HepG2 (cell line): Measurements from ENCODE around the gene ADAMTSL4. TPM values are rescaled to one million over a fixed set of nuclear protein-coding genes. Genes with fewer than 3 reads are reported as not detected.

ENCODE experiments used
- BRF2 ChIP-seq: sonication (generic); formaldehyde crosslinking; IDR thresholded peaks from 2 replicates; pipeline ENCODE4 v1.8.1; 2022; ENCODE audit warnings: mild to moderate bottlenecking, missing genetic modification reagents
- HNF1A ChIP-seq, 2 experiments: sonication (generic) in 1 of 2; formaldehyde crosslinking in 1 of 2; IDR thresholded peaks; 2 replicates each; pipeline versions ENCODE4 v1.4.0 to v1.6.1; 2016 to 2020; ENCODE audit warnings: borderline replicate concordance in 1 of 2, low read depth in 1 of 2, mild to moderate bottlenecking in 1 of 2, missing genetic modification reagents in 1 of 2
- JDP2 ChIP-seq: sonication (generic); formaldehyde crosslinking; IDR thresholded peaks from 2 replicates; pipeline ENCODE4 v1.8.1; 2022; ENCODE audit warnings: missing genetic modification reagents, borderline replicate concordance
- SP5 ChIP-seq: IDR thresholded peaks from 2 replicates; pipeline ENCODE4 v1.6.1; 2016; ENCODE audit warnings: low read depth, borderline replicate concordance
- UBTF ChIP-seq: sonication (generic); formaldehyde crosslinking; IDR thresholded peaks from 2 replicates; pipeline ENCODE4 v1.4.0; 2020; ENCODE audit warnings: mild to moderate bottlenecking, missing genetic modification reagents
- ZBTB37 ChIP-seq: sonication (generic); formaldehyde crosslinking; IDR thresholded peaks from 2 replicates; pipeline ENCODE4 v1.4.0; 2020; ENCODE audit warnings: mild to moderate bottlenecking, missing genetic modification reagents
- ZMAT3 ChIP-seq: sonication (generic); formaldehyde crosslinking; conservative IDR thresholded peaks from 2 replicates; pipeline ENCODE4 v1.7.0; 2021; ENCODE audit warnings: missing genetic modification reagents
- ZNF501 ChIP-seq: sonication (generic); formaldehyde crosslinking; IDR thresholded peaks from 2 replicates; pipeline ENCODE4 v1.5.1; 2020; ENCODE audit warnings: mild to moderate bottlenecking, moderate library complexity, missing genetic modification reagents
- polyA plus RNA-seq, 8 experiments: library from polyadenylated mRNA; depleted of rRNA in 3 of 8; stranded (reverse) in 7 of 8; unstranded in 1 of 8; fragments of >200 nt; fragmentation: Illumina TruSeq in 4 of 8; extraction: Trizol in 4 of 8; gene quantifications; 2 replicates each; pipeline versions ENCODE4 v1.2.1 to v1.2.3, GENCODE V29; 2011 to 2016; ENCODE audit warnings: low read depth in 4 of 8, missing spikeins in 1 of 8, mixed read lengths in 1 of 8; ENCODE audit not compliant: insufficient read depth in 1 of 8
- total RNA-seq, 5 experiments: library from RNA; depleted of rRNA; stranded (reverse); fragments of >200 nt; fragmentation: Illumina TruSeq; extraction: Trizol; gene quantifications; 2 replicates each; pipeline ENCODE4 v1.2.3, GENCODE V29; 2016; ENCODE audit warnings: low read depth in 1 of 5
- TF ChIP-seq, protein P1 (sequence below): sonication (generic); formaldehyde crosslinking; IDR thresholded peaks from 2 replicates; pipeline ENCODE4 v1.5.0; 2020; ENCODE audit warnings: missing genetic modification reagents
- TF ChIP-seq, protein P2 (sequence below): sonication (generic); formaldehyde crosslinking; IDR thresholded peaks from 2 replicates; pipeline ENCODE4 v1.8.1; 2023; ENCODE audit warnings: missing genetic modification reagents, mild to moderate bottlenecking, borderline replicate concordance

ADAMTSL4 gene
- total and polyA plus RNA-seq, 2 of the 13 experiments (the other 11 are each of a cell fraction or from before 2014, with no cell fraction given) = 3.9 to 16.4 TPM

GRCh38 chr1:150561254-150561973 is 12.2 kb downstream of the ADAMTSL4 start (continued):
- TF ChIP-seq HNF1A (IDR thresholded peaks at IDR 0.05; ENCODE audit: low read depth) (no peak), HNF1A (CRISPR knock-in tag; IDR thresholded peaks at IDR 0.05; ENCODE audit: borderline replicate concordance) (0 out of 2 replicates have a peak, but pooled peaks have one; percentile 32), ZNF501 (peak; percentile 84), SP5 (peak; percentile 89), JDP2 (CRISPR knock-in tag) (no peak), ZMAT3 (0 out of 2 replicates have a peak, but pooled peaks have one; percentile 17), BRF2 (no peak), UBTF (CRISPR knock-in tag) (peak; percentile 83), ZBTB37 (CRISPR knock-in tag) (peak; percentile 94)
- TF ChIP-seq, protein P1, sequence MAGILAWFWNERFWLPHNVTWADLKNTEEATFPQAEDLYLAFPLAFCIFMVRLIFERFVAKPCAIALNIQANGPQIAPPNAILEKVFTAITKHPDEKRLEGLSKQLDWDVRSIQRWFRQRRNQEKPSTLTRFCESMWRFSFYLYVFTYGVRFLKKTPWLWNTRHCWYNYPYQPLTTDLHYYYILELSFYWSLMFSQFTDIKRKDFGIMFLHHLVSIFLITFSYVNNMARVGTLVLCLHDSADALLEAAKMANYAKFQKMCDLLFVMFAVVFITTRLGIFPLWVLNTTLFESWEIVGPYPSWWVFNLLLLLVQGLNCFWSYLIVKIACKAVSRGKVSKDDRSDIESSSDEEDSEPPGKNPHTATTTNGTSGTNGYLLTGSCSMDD (CRISPR knock-in tag) = no peak
- TF ChIP-seq, protein P2, sequence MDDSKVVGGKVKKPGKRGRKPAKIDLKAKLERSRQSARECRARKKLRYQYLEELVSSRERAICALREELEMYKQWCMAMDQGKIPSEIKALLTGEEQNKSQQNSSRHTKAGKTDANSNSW (CRISPR knock-in tag) = no peak
